Ovary (tissue), 10 donors: Measurements from ENCODE around the gene MLX. TPM values are rescaled to one million over a fixed set of nuclear protein-coding genes. Genes with fewer than 3 reads are reported as not detected.

Experiments used
- DNase-seq, 5 donors: peaks; one replicate each; pipeline ENCODE4 v3.0.0-alpha.2; 2019 to 2020
- H3K27ac ChIP-seq, 2 donors: fragments of 200-600 bp; one replicate each; pipeline versions ENCODE4 v1.5.1 to v1.8.0; 2019 to 2022
- H3K27me3 ChIP-seq: fragments of 200-600 bp; one replicate; pipeline ENCODE4 v1.8.0; 2022
- H3K36me3 ChIP-seq: fragments of 200-600 bp; sonication (generic); one replicate; pipeline ENCODE4 v1.5.1; 2019
- H3K4me1 ChIP-seq: one replicate; pipeline ENCODE4 v1.8.1; 2013; ENCODE audit warnings: mild to moderate bottlenecking, moderate library complexity; ENCODE audit not compliant: insufficient read depth
- H3K4me3 ChIP-seq: fragments of 200-600 bp; sonication (generic); one replicate; pipeline ENCODE4 v1.5.1; 2017
- H3K9me3 ChIP-seq, 2 donors: fragments of 200-600 bp in 1 of 2; sonication (generic) in 1 of 2; one replicate each; pipeline versions ENCODE4 v1.5.1 to v1.8.1; 2013 to 2019; ENCODE audit warnings: mild to moderate bottlenecking in 1 of 2, moderate library complexity in 1 of 2
- CTCF ChIP-seq, 3 donors: fragments of 450-650 bp in 2 of 3; fragments of 200-600 bp in 1 of 3; IDR thresholded peaks; one replicate each; pipeline versions ENCODE4 v1.5.1 to v1.8.0; 2016 to 2022; ENCODE audit warnings: antibody characterized with exemption in 3 of 3, mild to moderate bottlenecking in 1 of 3
- EP300 ChIP-seq: sonication (generic); formaldehyde crosslinking; IDR thresholded peaks from one replicate; pipeline ENCODE4 v1.6.1; 2017; ENCODE audit warnings: antibody characterized with exemption
- POLR2A ChIP-seq: fragments of 450-650 bp; IDR thresholded peaks from one replicate; pipeline ENCODE4 v1.6.1; 2017; ENCODE audit warnings: antibody characterized with exemption, mild to moderate bottlenecking, moderate library complexity
- WGBS, 3 donors: extraction: QIAGEN DNeasy Blood & Tissue Kit in 1 of 3; methylation state at CpG; one replicate each; pipeline versions ENCODE4 v1.1.5 to v1.1.7; 2013 to 2017; 5-methylcytosine and 5-hydroxymethylcytosine counted together
- intact Hi-C, 4 donors: fragments of 100-400 bp; cut with DNase I; formaldehyde crosslinking; loops; one replicate each; pipeline versions ENCODE4 v1.11.0 to v1.15.1; 2022 to 2023
- long read RNA-seq, 3 donors: library from polyadenylated mRNA in 2 of 3; unstranded in 2 of 3; transcript quantifications; one replicate each; pipeline ENCODE4 v2.0.0 and lab custom pipeline, GENCODE V29; 2021 to 2026
- polyA plus RNA-seq, 2 donors: library from polyadenylated mRNA; stranded (reverse); fragments of 200-250 nt in 1 of 2; fragments of 350-450 nt in 1 of 2; fragmentation: Illumina TruSeq in 1 of 2; extraction: RNeasy Lipid Tissue Mini Kit (QIAGEN cat#74804) in 1 of 2; gene quantifications; one replicate each; pipeline ENCODE4 v1.2.3, GENCODE V29; 2013 to 2014
- total RNA-seq, 7 donors: library from RNA; depleted of rRNA in 2 of 7; stranded (reverse); fragments of >200 nt in 2 of 7; fragmentation: NEBNext Ultra II Directional in 3 of 7; extraction: Animal tissue kit (Norgen Biotek cat#: 25700) in 3 of 7; gene quantifications; one replicate each; pipeline versions ENCODE4 v1.1.0 to v1.2.4, GENCODE V29; 2016 to 2023
- donor health status: DM: no; HTN: no; CAD: no; lungs with moderate emphysema.
- donor health status: DM: no; HTN: no; CAD: no.
- donor health status: Bipolar disorder and iron deficiency.
- donor health status: DM: yes; HTN: yes; CAD: no.
- donor health status: DM: no; HTN: no; CAD: no.
- donor health status: DM: yes; HTN: yes; CAD: no.

The MLX gene
- total RNA-seq (10 to 100 TPM; 16.5 to 37.0 (median 24.4) TPM), polyA plus RNA-seq (10 to 100 TPM; 24.3 to 50.8 TPM)
- long read RNA-seq, donor 1, transcript MLX-203 (8 exons, 2,428 nt), result major isoform, 30 of 74 reads
- long read RNA-seq, donor 1, transcript MLX-201 (8 exons, 2,586 nt), result minor isoform, 11 of 74 reads
- long read RNA-seq, donor 1, transcript MLX-202 (7 exons, 2,334 nt), result minor isoform, 13 of 74 reads
- long read RNA-seq, donor 1, partial matches to known transcripts, result 3 of 74 reads
- long read RNA-seq, donor 1, other reads (novel, unspliced or antisense), result 17 of 74 reads
- long read RNA-seq, donor 2, transcript MLX-203 (8 exons, 2,428 nt), result major isoform, 11 of 54 reads
- long read RNA-seq, donor 2, partial matches to known transcripts, result 39 of 54 reads
- long read RNA-seq, donor 2, other reads (novel, unspliced or antisense), result 0 of 54 reads
- long read RNA-seq, donor 3, transcript MLX-201 (8 exons, 2,586 nt), result minor isoform, 7 of 56 reads
- long read RNA-seq, donor 3, transcript MLX-203 (8 exons, 2,428 nt), result major isoform, 32 of 56 reads
- long read RNA-seq, donor 3, partial matches to known transcripts, result 3 of 56 reads
- long read RNA-seq, donor 3, other reads (novel, unspliced or antisense), result 10 of 56 reads

DNA sequence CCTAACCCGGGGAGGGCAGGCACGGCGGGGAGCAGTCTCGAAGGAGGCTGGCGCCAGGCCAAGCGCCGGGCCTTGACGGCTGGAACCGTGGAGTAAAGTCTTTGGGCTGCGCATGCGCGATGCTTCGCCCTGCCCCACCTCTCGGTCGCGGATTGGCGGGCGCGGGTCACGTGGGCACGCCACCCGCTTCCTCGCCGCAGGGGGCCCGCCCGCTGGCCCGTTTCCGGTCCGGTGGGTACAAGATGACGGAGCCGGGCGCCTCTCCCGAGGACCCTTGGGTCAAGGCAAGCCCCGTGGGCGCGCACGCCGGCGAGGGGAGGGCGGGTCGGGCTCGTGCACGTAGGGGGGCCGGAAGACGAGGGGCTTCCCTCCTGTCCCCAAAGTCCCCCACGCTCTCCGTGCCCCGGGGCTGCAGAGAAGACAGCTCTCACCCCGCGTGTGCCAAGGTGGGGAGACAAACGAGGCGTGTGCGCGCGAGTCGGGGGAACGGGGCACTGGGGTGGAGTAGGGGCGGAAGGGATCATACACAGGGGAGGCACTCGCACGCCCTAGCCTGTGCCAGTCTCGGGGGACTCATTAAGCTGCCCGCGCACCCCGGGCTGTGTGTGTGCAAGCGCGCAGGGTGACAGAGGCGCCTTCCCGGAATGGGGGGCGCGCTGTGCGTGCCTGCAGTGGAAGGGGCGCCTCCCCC, at the start of gene MLX:
MLX (plus strand) TSS at position 218 of the 691 bp plus-strand sequence; CDS start at position 243, 25 bp downstream.
- WGBS, 3 donors, result 0 to 1% (median 0%) methylated on average over 32 to 72 of the region's 72 CpGs
- no peaks in the 10 kb centered on the region for H3K9me3 ChIP-seq
- TF ChIP-seq POLR2A (peak; percentile 36), CTCF (IDR thresholded peaks at IDR 0.05) (no peak), EP300 (no peak)
- no peaks in the 10 kb centered on the region for H3K36me3 ChIP-seq
- no peaks in the 10 kb centered on the region for H3K27me3 ChIP-seq
- peaks cover 17% of the 10 kb centered on the region for H3K4me1 ChIP-seq
- intact Hi-C loops, result no loop called here
- peak within 1 kb of the TSS; percentile 65 to 80 for H3K27ac ChIP-seq
- peak within 1 kb of the TSS; percentile 84 for H3K4me3 ChIP-seq
- peak; percentile 95 to 98 (median 97) for DNase-seq

DNA sequence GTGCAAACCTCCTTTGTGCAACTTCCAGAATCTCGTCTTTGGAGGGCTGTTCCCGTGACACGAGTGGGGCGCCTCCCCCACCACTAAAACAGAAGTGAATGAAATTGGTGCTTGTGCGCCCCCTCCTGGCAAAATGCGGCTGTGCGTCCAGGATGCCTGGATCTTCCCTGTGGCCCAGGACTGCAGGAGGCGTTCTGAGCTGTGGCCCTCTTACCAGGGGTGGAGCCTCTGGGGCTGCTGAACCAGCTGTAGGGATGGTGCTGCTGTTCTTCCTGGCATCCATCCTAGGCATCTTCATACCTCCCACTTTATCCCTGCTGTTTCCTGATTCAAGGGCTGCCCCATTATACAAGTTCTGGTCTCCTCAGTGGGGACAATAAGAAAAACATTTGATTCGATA, 49.4 kb upstream of the MLX start:
- peak; percentile 85 to 94 (median 92) for DNase-seq
- Histone ChIP-seq H3K9me3 (no peaks in the 10 kb centered on the region), H3K27me3 (no peaks in the 10 kb centered on the region), H3K4me3 (no peak overlapping the region), H3K4me1 (peaks cover 67% of the 10 kb centered on the region), H3K27ac (peak overlapping the region; percentile 49 to 92), H3K36me3 (no peaks in the 10 kb centered on the region)
- WGBS, 3 donors, result 5 to 8% (median 6%) methylated on average over 9 of the region's 9 CpGs
- intact Hi-C loops, result loop anchor here in 3 of 4 donors (5.0 to 10.0 kb wide), 3 partner anchors 93 to 205 kb away; partner anchors contain the start of gene CAVIN1 (in 1 of the 3)
- peak; percentile 75 to 94 (median 92) for TF ChIP-seq CTCF (IDR thresholded peaks at IDR 0.05)
- TF ChIP-seq EP300, result no peak
- TF ChIP-seq POLR2A, result no peak

DNA sequence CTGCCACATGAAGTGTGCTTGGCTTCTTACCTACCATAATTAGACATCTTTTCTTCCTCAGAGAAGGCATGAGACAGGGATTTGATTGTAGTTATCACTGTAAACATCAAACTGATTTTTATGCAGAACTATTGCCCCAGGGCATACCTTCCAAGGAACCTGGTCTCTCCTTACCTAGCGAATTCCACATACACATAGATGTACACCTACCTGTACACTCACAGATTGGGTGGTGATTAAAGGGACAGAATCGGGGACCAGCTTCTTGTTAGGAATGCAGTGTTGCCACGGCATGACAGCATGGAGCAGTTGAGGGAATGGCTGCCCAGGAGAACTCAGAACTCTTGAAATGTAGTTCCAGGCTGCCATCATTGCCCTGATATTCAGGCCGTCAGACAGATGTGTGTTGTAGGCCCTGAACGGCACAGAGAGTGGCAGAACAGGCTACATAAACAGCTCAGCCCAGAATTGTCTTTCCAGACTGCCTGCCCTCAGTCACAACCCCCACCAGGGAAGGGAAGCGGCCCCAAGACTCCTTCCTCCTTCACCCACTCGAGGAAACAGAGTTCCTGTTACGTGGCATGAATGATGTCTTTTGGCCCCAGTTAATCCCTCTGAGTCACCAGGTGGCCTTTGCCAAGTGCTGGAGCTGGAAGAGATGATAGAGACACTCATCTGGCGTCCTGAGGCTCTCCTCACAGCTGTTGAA, 48.7 kb upstream of the MLX start:
- Histone ChIP-seq H3K9me3 (no peaks in the 10 kb centered on the region), H3K27ac (peak overlapping the region; percentile 87 to 92), H3K4me1 (peaks cover 69% of the 10 kb centered on the region), H3K27me3 (no peaks in the 10 kb centered on the region), H3K36me3 (no peaks in the 10 kb centered on the region), H3K4me3 (no peak overlapping the region)
- no peak for TF ChIP-seq EP300
- TF ChIP-seq CTCF (IDR thresholded peaks at IDR 0.05), result no peak
- 26 to 35% (median 32%) methylated on average over 9 of the region's 9 CpGs for WGBS, 3 donors
- intact Hi-C loops, result loop anchor here in 3 of 4 donors (5.0 to 10.0 kb wide), 3 partner anchors 93 to 206 kb away; partner anchors contain the start of gene CAVIN1 (in 1 of the 3)
- DNase-seq, result peak; percentile 83 to 92 (median 84)
